PC-9 (cell line): ENCODE data around the gene PTH. TPM values are rescaled to one million over a fixed set of nuclear protein-coding genes. Genes with fewer than 3 reads are reported as not detected.

ENCODE experiments used
- BruUV-seq: library from RNA; stranded (reverse); fragments of 400-500 nt; replicated peaks from 2 replicates; lab custom pipeline; 2021; lab: Mats Ljungman, UMichigan
- CTCF ChIA-PET: fragments of 300-600 bp; sonication (Branson Sonifier 250); formaldehyde crosslinking; loops from one replicate; lab custom pipeline; 2022; ENCODE audit warnings: antibody characterized with exemption; lab: Charles Lee
- POLR2A ChIA-PET: fragments of 300-600 bp; sonication (Branson Sonifier 250); formaldehyde crosslinking; loops from one replicate; lab custom pipeline; 2022; ENCODE audit warnings: antibody characterized with exemption; ENCODE audit not compliant: unreplicated experiment; lab: Charles Lee
- DNase-seq, 2 experiments: peaks; one replicate each; pipeline versions ENCODE4 v3.0.0 to v3.0.0-alpha.2; 2015 to 2022; ENCODE audit warnings: mixed read lengths in 1 of 2
- H2AFZ ChIP-seq: fragments of 200-600 bp; sonication (generic); 2 replicates; pipeline ENCODE4 v1.8.1; 2017; ENCODE audit warnings: antibody characterized with exemption
- H3F3A ChIP-seq: fragments of 200-600 bp; sonication (generic); 2 replicates; pipeline ENCODE4 v1.8.1; 2017; ENCODE audit warnings: antibody characterized with exemption, mild to moderate bottlenecking, low read depth; ENCODE audit not compliant: insufficient read depth
- H3K27ac ChIP-seq: fragments of 200-600 bp; sonication (generic); 2 replicates; pipeline ENCODE4 v1.6.1; 2016; ENCODE audit warnings: mixed run types
- H3K27me3 ChIP-seq: fragments of 200-600 bp; sonication (generic); 2 replicates; pipeline ENCODE4 v1.6.1; 2016; ENCODE audit warnings: low read depth, mixed run types; ENCODE audit not compliant: insufficient read depth
- H3K36me3 ChIP-seq: fragments of 200-600 bp; sonication (generic); 2 replicates; pipeline ENCODE4 v1.6.1; 2016; ENCODE audit warnings: low read depth, mixed run types
- H3K4me1 ChIP-seq: fragments of 200-600 bp; sonication (generic); replicated peaks from 2 replicates; pipeline ENCODE4 v1.6.1; 2016; ENCODE audit warnings: mixed run types; ENCODE audit not compliant: insufficient read depth
- H3K4me2 ChIP-seq: fragments of 200-600 bp; sonication (generic); 2 replicates; pipeline ENCODE4 v1.6.1; 2017; ENCODE audit warnings: mixed run types
- H3K4me3 ChIP-seq: fragments of 200-600 bp; sonication (generic); 2 replicates; pipeline ENCODE4 v1.6.1; 2016; ENCODE audit warnings: mixed run types
- H3K79me2 ChIP-seq: fragments of 200-600 bp; sonication (generic); 2 replicates; pipeline ENCODE4 v1.6.1; 2017; ENCODE audit warnings: low read depth, mixed run types
- H3K9me2 ChIP-seq: fragments of 200-600 bp; sonication (generic); 2 replicates; pipeline ENCODE4 v1.8.1; 2017; ENCODE audit warnings: mild to moderate bottlenecking; ENCODE audit not compliant: insufficient read depth
- H3K9me3 ChIP-seq: fragments of 200-600 bp; sonication (generic); 2 replicates; pipeline ENCODE4 v1.8.1; 2016; ENCODE audit warnings: low read depth; ENCODE audit not compliant: insufficient read depth
- H4K20me1 ChIP-seq: fragments of 200-600 bp; sonication (generic); 2 replicates; pipeline ENCODE4 v1.8.1; 2017; ENCODE audit not compliant: insufficient read depth
- CTCF ChIP-seq: fragments of 200-600 bp; sonication (generic); conservative IDR thresholded peaks from 2 replicates; pipeline ENCODE4 v1.6.1; 2017; ENCODE audit warnings: mixed run types, antibody characterized with exemption, mild to moderate bottlenecking, moderate library complexity
- EZH2 ChIP-seq: fragments of 200-600 bp; sonication (generic); IDR thresholded peaks from 2 replicates; pipeline ENCODE4 v1.8.0; 2017; ENCODE audit warnings: antibody characterized with exemption, low read depth
- intact Hi-C: fragments of 100-400 bp; cut with micrococcal nuclease; formaldehyde crosslinking; loops from one replicate; pipeline ENCODE4 v1.10.0; 2022; ENCODE audit not compliant: unreplicated experiment
- total RNA-seq: library from RNA; stranded (reverse); gene quantifications from 2 replicates; pipeline ENCODE4 v1.2.3, GENCODE V29; 2021

Gene PTH
- total RNA-seq, 1 experiment from 2014 or later = not detected

DNA sequence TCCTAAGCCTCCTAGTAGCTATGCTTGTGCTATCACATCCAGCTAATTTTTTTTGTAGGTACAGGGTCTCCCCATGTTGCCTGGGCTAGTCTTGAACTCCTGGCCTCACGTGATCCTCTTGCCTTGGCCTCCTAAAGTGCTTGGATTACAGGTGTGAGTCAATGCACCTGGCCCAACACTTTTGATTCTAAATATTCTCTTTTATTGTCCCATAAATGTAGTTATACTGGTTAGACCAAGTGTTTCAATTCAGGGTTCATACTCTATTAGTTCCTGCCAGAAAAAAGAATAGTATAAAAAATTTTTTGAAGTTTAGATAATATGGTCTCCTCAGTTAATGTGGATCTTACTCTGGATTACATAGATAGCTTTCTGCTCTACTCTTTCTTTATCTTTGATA lies 6.7 kb upstream of the PTH start:
- Histone ChIP-seq H2AFZ (no peak overlapping the region), H3K27me3 (no peaks in the 10 kb centered on the region), H3K9me3 (no peaks in the 10 kb centered on the region), H4K20me1 (no peaks in the 10 kb centered on the region), H3K36me3 (no peaks in the 10 kb centered on the region), H3F3A (no peaks in the 10 kb centered on the region), H3K4me3 (no peak overlapping the region), H3K9me2 (no peaks in the 10 kb centered on the region), H3K4me1 (no peaks in the 10 kb centered on the region), H3K4me2 (no peak overlapping the region), H3K79me2 (no peaks in the 10 kb centered on the region), H3K27ac (no peak overlapping the region)
- BruUV-seq = no TSS peak
- CTCF ChIA-PET = no interaction called here
- TF ChIP-seq CTCF (no peak), EZH2 (no peak)
- intact Hi-C loops = no loop called here
- POLR2A ChIA-PET = no interaction called here
- no peak for DNase-seq

GRCh38 chr11:13494051-13494450 lies 1.7 kb downstream of the PTH start:
- no peaks in the 10 kb centered on the region; the same call in 1 of the 2 replicates for H3K27me3 ChIP-seq
- no TSS peak for BruUV-seq
- TF ChIP-seq CTCF (no peak), EZH2 (no peak)
- DNase-seq = no peak
- intact Hi-C loops = no loop called here
- H3K27ac ChIP-seq = no peak overlapping the region
- ChIA-PET CTCF (no interaction called here), POLR2A (no interaction called here)
- no peak overlapping the region for H3K4me2 ChIP-seq
- H2AFZ ChIP-seq = no peak overlapping the region
- H4K20me1 ChIP-seq = no peaks in the 10 kb centered on the region
- no peaks in the 10 kb centered on the region for H3K36me3 ChIP-seq
- H3F3A ChIP-seq = no peaks in the 10 kb centered on the region
- H3K9me2 ChIP-seq = no peaks in the 10 kb centered on the region
- no peaks in the 10 kb centered on the region for H3K79me2 ChIP-seq
- H3K9me3 ChIP-seq = no peaks in the 10 kb centered on the region
- no peak overlapping the region for H3K4me3 ChIP-seq
- H3K4me1 ChIP-seq = no peaks in the 10 kb centered on the region

DNA sequence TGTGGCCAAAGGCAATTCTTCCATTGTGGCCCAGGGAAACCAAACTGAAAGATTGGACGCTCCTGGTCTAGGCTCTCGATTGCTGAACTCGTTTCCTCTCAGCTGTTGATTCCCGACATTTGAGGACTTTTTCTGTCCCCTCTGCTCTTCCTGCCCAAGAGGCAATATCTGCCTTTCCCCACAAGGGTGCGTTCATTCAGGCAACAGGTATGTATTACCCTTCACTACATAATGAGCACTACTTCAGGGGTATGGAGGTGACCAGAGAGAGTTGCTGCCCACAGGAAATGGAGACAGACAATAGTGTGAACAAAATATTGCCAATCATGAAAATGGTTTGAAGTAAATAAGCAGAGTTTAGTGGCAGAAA lies 8.2 kb downstream of the PTH start:
- no peak overlapping the region for H2AFZ ChIP-seq
- no peak overlapping the region for H3K4me2 ChIP-seq
- TF ChIP-seq EZH2 (no peak), CTCF (peak; percentile 30; the same call in 1 of the 2 replicates)
- H3K4me1 ChIP-seq = no peaks in the 10 kb centered on the region
- no peaks in the 10 kb centered on the region for H3F3A ChIP-seq
- no peaks in the 10 kb centered on the region for H3K9me2 ChIP-seq
- no peak overlapping the region for H3K4me3 ChIP-seq
- no peaks in the 10 kb centered on the region for H3K9me3 ChIP-seq
- no peaks in the 10 kb centered on the region for H3K27me3 ChIP-seq
- CTCF ChIA-PET = no interaction called here
- intact Hi-C loops = no loop called here
- POLR2A ChIA-PET = no interaction called here
- H3K79me2 ChIP-seq = no peaks in the 10 kb centered on the region
- H3K27ac ChIP-seq = no peak overlapping the region
- DNase-seq = no peak
- H3K36me3 ChIP-seq = no peaks in the 10 kb centered on the region
- no peaks in the 10 kb centered on the region for H4K20me1 ChIP-seq
- BruUV-seq = no TSS peak
